ENCODE results near the gene MRAP2. TPM values are rescaled to one million over a fixed set of nuclear protein-coding genes. Genes with fewer than 3 reads are reported as not detected.

MRAP2 gene
- polyA plus RNA-seq, 1 donor (not counting 4 experiments of a cell fraction or from before 2014, with no cell fraction given) = 3.0 TPM

DNA sequence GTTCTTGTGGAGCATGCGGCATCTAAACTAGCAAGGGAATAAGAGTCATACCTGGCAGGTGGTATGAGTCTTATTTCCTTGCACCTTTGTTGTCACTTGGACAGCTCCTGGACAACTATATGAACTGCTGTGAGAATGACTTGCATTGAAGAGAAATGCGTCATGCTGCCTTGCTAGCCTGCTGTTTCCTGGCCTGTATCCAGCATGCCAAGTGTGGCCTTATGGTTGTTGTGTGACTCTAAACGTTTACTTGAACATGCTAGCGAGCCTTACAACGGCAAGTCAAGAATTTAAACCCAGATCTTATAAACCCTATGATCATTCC is 103.4 kb downstream of the MRAP2 start:
- Histone ChIP-seq H3K4me1 (ENCODE audit: control insufficient read depth, extremely low read depth, insufficient read depth, low read length) (peaks cover 4% of the 10 kb centered on the region), H3K4me3 (ENCODE audit: control insufficient read depth in 2 of 3, extremely low read depth in 1 of 3, insufficient read depth in 2 of 3, low read depth in 1 of 3, low read length in 3 of 3) (no peak overlapping the region), H3K9ac (ENCODE audit: control insufficient read depth, extremely low read depth, insufficient read depth, low read length) (no peak overlapping the region), H3K79me2 (ENCODE audit: control insufficient read depth, insufficient read depth, low read length) (no peaks in the 10 kb centered on the region), H3K27ac (ENCODE audit: control insufficient read depth, insufficient read depth, low read length) (no peak overlapping the region), H3K9me1 (ENCODE audit: control insufficient read depth, extremely low read depth, insufficient read depth, low read length) (no peaks in the 10 kb centered on the region), H4K20me1 (ENCODE audit: control insufficient read depth, extremely low read depth, insufficient read depth, low read length) (no peaks in the 10 kb centered on the region), H3K9me3 (ENCODE audit: control insufficient read depth, low read depth, low read length) (no peaks in the 10 kb centered on the region), H3K27me3 (ENCODE audit: control insufficient read depth, extremely low read depth, insufficient read depth, low read length) (no peaks in the 10 kb centered on the region), H3K4me2 (ENCODE audit: control insufficient read depth, extremely low read depth, insufficient read depth, low read depth, low read length) (no peak overlapping the region), H3K36me3 (ENCODE audit: control insufficient read depth in 2 of 2, extremely low read depth in 1 of 2, insufficient read depth in 2 of 2, low read length in 2 of 2) (no peaks in the 10 kb centered on the region), H2AFZ (ENCODE audit: control insufficient read depth, low read length) (no peak overlapping the region)
- dilution Hi-C loops (cut with MboI; ENCODE audit: extremely low pct_ligation_motif_present, low sequenced_read_pairs) = no loop called here
- FAIRE-seq (no peak), DNase-seq (ENCODE audit: low read depth, low spot score) (no peak)
- no peak for TF ChIP-seq EZH2 (IDR thresholded peaks at IDR 0.05; ENCODE audit: low read length)
- TF ChIP-seq, protein P1, sequence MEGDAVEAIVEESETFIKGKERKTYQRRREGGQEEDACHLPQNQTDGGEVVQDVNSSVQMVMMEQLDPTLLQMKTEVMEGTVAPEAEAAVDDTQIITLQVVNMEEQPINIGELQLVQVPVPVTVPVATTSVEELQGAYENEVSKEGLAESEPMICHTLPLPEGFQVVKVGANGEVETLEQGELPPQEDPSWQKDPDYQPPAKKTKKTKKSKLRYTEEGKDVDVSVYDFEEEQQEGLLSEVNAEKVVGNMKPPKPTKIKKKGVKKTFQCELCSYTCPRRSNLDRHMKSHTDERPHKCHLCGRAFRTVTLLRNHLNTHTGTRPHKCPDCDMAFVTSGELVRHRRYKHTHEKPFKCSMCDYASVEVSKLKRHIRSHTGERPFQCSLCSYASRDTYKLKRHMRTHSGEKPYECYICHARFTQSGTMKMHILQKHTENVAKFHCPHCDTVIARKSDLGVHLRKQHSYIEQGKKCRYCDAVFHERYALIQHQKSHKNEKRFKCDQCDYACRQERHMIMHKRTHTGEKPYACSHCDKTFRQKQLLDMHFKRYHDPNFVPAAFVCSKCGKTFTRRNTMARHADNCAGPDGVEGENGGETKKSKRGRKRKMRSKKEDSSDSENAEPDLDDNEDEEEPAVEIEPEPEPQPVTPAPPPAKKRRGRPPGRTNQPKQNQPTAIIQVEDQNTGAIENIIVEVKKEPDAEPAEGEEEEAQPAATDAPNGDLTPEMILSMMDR (optimal IDR thresholded peaks at IDR 0.05 in 1 of 3, IDR thresholded peaks at IDR 0.05 in 1 of 3, conservative IDR thresholded peaks at IDR 0.05 in 1 of 3; ENCODE audit: extremely low read depth in 1 of 3, insufficient read depth in 2 of 3, low read length in 3 of 3) = no peak

DNA sequence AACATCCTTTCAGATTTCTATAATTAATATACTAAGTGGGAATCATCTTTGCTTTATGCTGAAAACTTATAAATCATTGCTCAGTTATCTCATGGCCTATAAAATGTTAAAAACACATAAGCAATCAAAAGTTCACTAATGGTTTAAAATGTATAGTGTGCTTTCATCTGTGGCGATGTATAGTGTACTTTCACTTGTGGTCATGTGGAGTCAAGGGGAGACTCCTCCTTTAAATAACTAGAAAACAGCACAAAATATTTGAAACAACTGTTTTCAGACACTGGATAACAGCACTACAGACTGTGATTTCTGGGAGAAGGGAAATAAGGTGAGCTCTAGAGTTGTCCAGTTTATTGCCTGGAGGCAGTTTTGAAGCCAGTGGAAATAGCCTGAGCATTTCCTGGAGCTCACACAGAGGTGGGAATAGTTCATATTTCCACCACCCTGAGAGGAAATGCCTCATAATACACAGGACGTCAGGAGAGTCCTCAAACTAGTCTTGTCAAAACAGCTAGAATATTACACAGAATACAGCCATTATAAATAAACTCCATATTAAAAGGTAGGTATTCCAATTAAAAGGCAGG is 104.5 kb downstream of the MRAP2 start:
- dilution Hi-C loops (cut with MboI; ENCODE audit: extremely low pct_ligation_motif_present, low sequenced_read_pairs) = no loop called here
- FAIRE-seq (peak; percentile 13), DNase-seq (ENCODE audit: low read depth, low spot score) (no peak)
- H2AFZ ChIP-seq (ENCODE audit: control insufficient read depth, low read length) = no peak overlapping the region
- H3K27me3 ChIP-seq (ENCODE audit: control insufficient read depth, extremely low read depth, insufficient read depth, low read length) = no peaks in the 10 kb centered on the region
- H3K9ac ChIP-seq (ENCODE audit: control insufficient read depth, extremely low read depth, insufficient read depth, low read length) = no peak overlapping the region
- H3K36me3 ChIP-seq (ENCODE audit: control insufficient read depth in 2 of 2, extremely low read depth in 1 of 2, insufficient read depth in 2 of 2, low read length in 2 of 2) = no peaks in the 10 kb centered on the region
- no peak overlapping the region for H3K27ac ChIP-seq (ENCODE audit: control insufficient read depth, insufficient read depth, low read length)
- no peaks in the 10 kb centered on the region for H4K20me1 ChIP-seq (ENCODE audit: control insufficient read depth, extremely low read depth, insufficient read depth, low read length)
- TF ChIP-seq, protein P1 (optimal IDR thresholded peaks at IDR 0.05 in 1 of 3, IDR thresholded peaks at IDR 0.05 in 1 of 3, conservative IDR thresholded peaks at IDR 0.05 in 1 of 3; ENCODE audit: extremely low read depth in 1 of 3, insufficient read depth in 2 of 3, low read length in 3 of 3) = no peak
- no peak for TF ChIP-seq EZH2 (IDR thresholded peaks at IDR 0.05; ENCODE audit: low read length)
- H3K4me3 ChIP-seq (ENCODE audit: control insufficient read depth in 2 of 3, extremely low read depth in 1 of 3, insufficient read depth in 2 of 3, low read depth in 1 of 3, low read length in 3 of 3) = no peak overlapping the region
- H3K79me2 ChIP-seq (ENCODE audit: control insufficient read depth, insufficient read depth, low read length) = no peaks in the 10 kb centered on the region
- no peaks in the 10 kb centered on the region for H3K9me1 ChIP-seq (ENCODE audit: control insufficient read depth, extremely low read depth, insufficient read depth, low read length)
- H3K4me2 ChIP-seq (ENCODE audit: control insufficient read depth, extremely low read depth, insufficient read depth, low read depth, low read length) = no peak overlapping the region
- peaks cover 4% of the 10 kb centered on the region for H3K4me1 ChIP-seq (ENCODE audit: control insufficient read depth, extremely low read depth, insufficient read depth, low read length)
- H3K9me3 ChIP-seq (ENCODE audit: control insufficient read depth, low read depth, low read length) = no peaks in the 10 kb centered on the region
